IMR-90 (cell line): ENCODE measurements around the gene SPAG9.

Source experiments
- BHLHE40 ChIP-seq: fragments of 150-350 bp; IDR thresholded peaks from 2 replicates; pipeline ENCODE4 v1.6.1; 2016; ENCODE audit warnings: mild to moderate bottlenecking, low read depth, low read length
- CTCF ChIP-seq: conservative IDR thresholded peaks from 2 replicates; pipeline ENCODE4 v1.5.1; 2012; ENCODE audit warnings: mild to moderate bottlenecking, low read depth, low read length, improper control_type of control experiment
- ELK1 ChIP-seq: fragments of 150-350 bp; IDR thresholded peaks from 2 replicates; pipeline ENCODE4 v1.6.1; 2016; ENCODE audit warnings: low read depth, mild to moderate bottlenecking, low read length, moderate library complexity, borderline replicate concordance
- MAZ ChIP-seq: IDR thresholded peaks from 2 replicates; pipeline ENCODE4 v1.6.1; 2012; ENCODE audit warnings: low read depth, mild to moderate bottlenecking, low read length, improper control_type of control experiment, moderate library complexity, borderline replicate concordance
- MXI1 ChIP-seq: IDR thresholded peaks from 2 replicates; pipeline ENCODE4 v1.6.1; 2012; ENCODE audit warnings: low read depth, mild to moderate bottlenecking, low read length, moderate library complexity, borderline replicate concordance
- POLR2A ChIP-seq: IDR thresholded peaks from 2 replicates; pipeline ENCODE4 v1.6.1; 2012; ENCODE audit warnings: mild to moderate bottlenecking, low read depth, low read length
- RAD21 ChIP-seq: IDR thresholded peaks from 2 replicates; pipeline ENCODE4 v1.6.1; 2012; ENCODE audit warnings: low read length, improper control_type of control experiment
- RFX5 ChIP-seq: IDR thresholded peaks from 2 replicates; pipeline ENCODE4 v1.8.0; 2012; ENCODE audit warnings: low read depth, mild to moderate bottlenecking, low read length, moderate library complexity
- SMC3 ChIP-seq: fragments of 150-350 bp; IDR thresholded peaks from 2 replicates; pipeline ENCODE4 v1.6.1; 2016; ENCODE audit warnings: low read depth, mild to moderate bottlenecking, antibody characterized with exemption, low read length, moderate library complexity

DNA sequence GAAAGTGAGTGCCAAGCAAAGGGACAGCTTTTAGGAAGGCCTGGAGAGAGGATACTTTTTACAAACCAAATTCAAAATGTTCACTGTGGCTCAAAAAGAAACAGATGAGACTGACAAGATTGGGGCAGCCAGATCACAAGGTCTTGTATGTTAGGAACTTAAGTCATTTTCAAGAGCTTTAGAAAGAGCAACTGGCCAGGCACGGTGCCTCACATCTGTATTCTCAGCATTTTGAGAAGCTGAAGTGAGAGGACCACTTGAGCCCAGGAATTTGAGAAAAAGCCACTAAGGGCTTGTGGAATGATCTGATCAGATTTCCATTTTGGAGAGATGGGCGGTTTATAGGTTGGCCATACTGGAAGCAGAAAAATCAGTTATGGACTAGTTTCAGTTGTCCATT is 17.2 kb downstream of the SPAG9 start:
- TF ChIP-seq CTCF (no peak), BHLHE40 (no peak), POLR2A (no peak), RAD21 (no peak), ELK1 (no peak), RFX5 (no peak), MAZ (no peak), SMC3 (no peak), MXI1 (no peak)
